HCT116 (cell line): ENCODE data around the gene PXYLP1. TPM values are rescaled to one million over a fixed set of nuclear protein-coding genes. Genes with fewer than 3 reads are reported as not detected.

Experiments
- ATAC-seq: fragments of 200-7000 bp; cut with Tn5 transposase; 2 replicates; pipeline ENCODE4 v1.9.1; 2020; ENCODE audit warnings: mild to moderate bottlenecking, moderate library complexity
- BruUV-seq: library from RNA; stranded (reverse); fragments of 400-500 nt; replicated peaks from 2 replicates; lab custom pipeline; 2021; lab: Mats Ljungman, UMichigan
- CTCF ChIA-PET: fragments of 300-600 bp; sonication (Branson Sonifier 250); formaldehyde crosslinking; loops from one replicate; lab custom pipeline; 2021; ENCODE audit warnings: antibody characterized with exemption; lab: Charles Lee
- POLR2A ChIA-PET: fragments of 300-600, 350-600 bp; sonication (Branson Sonifier 250); formaldehyde crosslinking; loops from one replicate; lab custom pipeline; 2021; ENCODE audit warnings: antibody characterized with exemption; lab: Charles Lee
- RAD21 ChIA-PET, 2 experiments: fragments of 300-600 bp; sonication (Branson Sonifier 250); formaldehyde crosslinking; loops; one replicate each; lab custom pipeline; 2023; ENCODE audit warnings: low total read pairs in 2 of 2; ENCODE audit not compliant: uncharacterized antibody in 2 of 2, unreplicated experiment in 2 of 2, low non-redundant PET in 1 of 2; lab: Charles Lee
- DNase-seq: peaks from one replicate; pipeline ENCODE4 v3.0.0-alpha.2; 2010; ENCODE audit warnings: low read depth, low spot score
- H2AFZ ChIP-seq: fragments of 200-600 bp; shearing (Covaris generic), sonication (generic); 2 replicates; pipeline ENCODE4 v1.6.1; 2017; ENCODE audit warnings: low read depth, mixed run types, mixed read lengths, antibody characterized with exemption, low read length; ENCODE audit not compliant: poor library complexity, severe bottlenecking
- H3K27ac ChIP-seq: 2 replicates; pipeline ENCODE4 v1.5.1; 2012; ENCODE audit warnings: low read depth, low read length
- H3K27me3 ChIP-seq: fragments of 200-600 bp; sonication (generic); 2 replicates; pipeline ENCODE4 v1.6.1; 2016; ENCODE audit warnings: mixed run types, low read length, mixed read lengths; ENCODE audit not compliant: insufficient read depth
- H3K36me3 ChIP-seq, 2 experiments: fragments of 200-500 bp in 1 of 2; fragments of 200-600 bp in 1 of 2; sonication (Bioruptor generic) in 1 of 2; sonication (generic) in 1 of 2; 2 replicates each; pipeline versions ENCODE4 v1.5.1 to v1.6.1; 2014 to 2016; ENCODE audit warnings: low read length in 2 of 2, inconsistent platforms in 1 of 2, mixed read lengths in 1 of 2, mixed run types in 1 of 2; ENCODE audit not compliant: insufficient read depth in 2 of 2, control insufficient read depth in 1 of 2
- H3K4me1 ChIP-seq, 2 experiments: fragments of 200-600 bp in 1 of 2; sonication (generic) in 1 of 2; 2 replicates each; pipeline versions ENCODE4 v1.5.1 to v1.6.1; 2012 to 2017; ENCODE audit warnings: low read length in 2 of 2, inconsistent platforms in 1 of 2, mild to moderate bottlenecking in 1 of 2, mixed read lengths in 1 of 2, mixed run types in 1 of 2, moderate library complexity in 1 of 2; ENCODE audit not compliant: insufficient read depth in 2 of 2, control insufficient read depth in 1 of 2
- H3K4me2 ChIP-seq: fragments of 200-600 bp; sonication (generic); 2 replicates; pipeline ENCODE4 v1.6.1; 2017; ENCODE audit warnings: mixed run types, low read length, mixed read lengths
- H3K4me3 ChIP-seq, 2 experiments: fragments of 200-600 bp in 1 of 2; sonication (generic) in 1 of 2; replicated peaks in 1 of 2; 2 replicates each; pipeline ENCODE4 v1.5.1; 2011 to 2016; ENCODE audit warnings: low read length in 2 of 2, control low read depth in 1 of 2, low read depth in 1 of 2, mild to moderate bottlenecking in 1 of 2, mixed read lengths in 1 of 2, mixed run types in 1 of 2
- H3K79me2 ChIP-seq: fragments of 200-600 bp; sonication (generic); 2 replicates; pipeline ENCODE4 v1.6.1; 2017; ENCODE audit warnings: mild to moderate bottlenecking, mixed run types, low read length, moderate library complexity, mixed read lengths; ENCODE audit not compliant: insufficient read depth
- H3K9ac ChIP-seq: fragments of 200-600 bp; sonication (generic); 2 replicates; pipeline ENCODE4 v1.6.1; 2016; ENCODE audit warnings: low read length, mixed read lengths
- H3K9me2 ChIP-seq: fragments of 200-600 bp; sonication (generic), shearing (Covaris generic); 2 replicates; pipeline ENCODE4 v1.6.1; 2017; ENCODE audit warnings: mixed run types, mild to moderate bottlenecking, moderate library complexity; ENCODE audit not compliant: insufficient read depth
- H3K9me3 ChIP-seq, 2 experiments: fragments of 200-500 bp in 1 of 2; fragments of 200-600 bp in 1 of 2; sonication (Bioruptor generic) in 1 of 2; sonication (generic) in 1 of 2; 2 replicates each; pipeline ENCODE4 v1.6.1; 2014 to 2017; ENCODE audit warnings: low read length in 2 of 2, mixed read lengths in 2 of 2, inconsistent platforms in 1 of 2, low read depth in 1 of 2, mild to moderate bottlenecking in 1 of 2, mixed run types in 1 of 2, moderate library complexity in 1 of 2; ENCODE audit not compliant: control insufficient read depth in 1 of 2, insufficient read depth in 1 of 2
- H4K20me1 ChIP-seq: fragments of 200-600 bp; sonication (generic), shearing (Covaris generic); 2 replicates; pipeline ENCODE4 v1.6.1; 2017; ENCODE audit warnings: mixed run types, mild to moderate bottlenecking, moderate library complexity; ENCODE audit not compliant: insufficient read depth
- CBX3 ChIP-seq: IDR thresholded peaks from 2 replicates; pipeline ENCODE4 v1.6.1; 2012; ENCODE audit warnings: low read depth
- EZH2 ChIP-seq: fragments of 200-600 bp; sonication (generic); IDR thresholded peaks from 2 replicates; pipeline ENCODE4 v1.6.1; 2017; ENCODE audit warnings: antibody characterized with exemption, mixed run types
- EZH2phosphoT487 ChIP-seq: fragments of 200-600 bp; IDR thresholded peaks from 2 replicates; pipeline ENCODE4 v1.6.1; 2018; ENCODE audit warnings: antibody characterized with exemption, borderline replicate concordance
- JUND ChIP-seq: IDR thresholded peaks from 2 replicates; pipeline ENCODE4 v1.6.1; 2012
- RAD21 ChIP-seq: IDR thresholded peaks from 2 replicates; pipeline ENCODE4 v1.6.1; 2012; ENCODE audit warnings: low read depth, mild to moderate bottlenecking
- TCF7L2 ChIP-seq: IDR thresholded peaks from 2 replicates; pipeline ENCODE4 v1.7.0; 2011; ENCODE audit warnings: borderline replicate concordance, inconsistent platforms; ENCODE audit not compliant: insufficient read depth, insufficient read length; ENCODE audit errors: extremely low read depth
- ZBTB33 ChIP-seq: IDR thresholded peaks from 2 replicates; pipeline ENCODE4 v1.6.1; 2011; ENCODE audit warnings: mild to moderate bottlenecking, low read length, moderate library complexity; ENCODE audit not compliant: insufficient replicate concordance; ENCODE audit errors: extremely low read depth
- intact Hi-C: fragments of 100-400 bp; cut with micrococcal nuclease; formaldehyde crosslinking; loops from 2 replicates; pipeline ENCODE4 v1.10.0; 2022
- total RNA-seq: library from RNA; stranded (reverse); gene quantifications from one replicate; pipeline ENCODE4 v1.2.1, GENCODE V29; 2021; ENCODE audit not compliant: unreplicated experiment

PXYLP1 gene
- total RNA-seq, 1 experiment from 2014 or later, result 15.3 TPM

- H3K9ac ChIP-seq, result no peak overlapping the region
- H3K36me3 ChIP-seq, result no peaks in the 10 kb centered on the region
- H3K27me3 ChIP-seq, result no peaks in the 10 kb centered on the region
- DNase-seq, result no peak
- no peak overlapping the region for H3K4me2 ChIP-seq
- ChIA-PET RAD21 (no interaction called here), CTCF (no interaction called here), POLR2A (no interaction called here)
- no peak overlapping the region for H3K4me3 ChIP-seq
- H2AFZ ChIP-seq, result no peak overlapping the region
- H3K79me2 ChIP-seq, result no peaks in the 10 kb centered on the region
- no TSS peak for BruUV-seq
- ATAC-seq, result no peak
- H3K9me3 ChIP-seq, result no peaks in the 10 kb centered on the region
- TF ChIP-seq EZH2phosphoT487 (no peak), TCF7L2 (no peak), CBX3 (no peak), ZBTB33 (no peak), JUND (no peak), EZH2 (no peak), RAD21 (no peak)
- no peaks in the 10 kb centered on the region for H4K20me1 ChIP-seq
- intact Hi-C loops, result no loop called here
- peaks cover 0 to 10% of the 10 kb centered on the region in 2 experiments; a peak in 2 of 4 replicates for H3K4me1 ChIP-seq
- H3K27ac ChIP-seq, result no peak overlapping the region
- no peaks in the 10 kb centered on the region for H3K9me2 ChIP-seq
Measured at GRCh38 chr3:141335531-141336061, 104.0 kb downstream of the PXYLP1 start.
